GM18867 (cell line): ENCODE data around the gene NHSL1.

ENCODE experiments used
- ATAC-seq: cut with Tn5 transposase; IDR thresholded peaks from one replicate; pipeline ENCODE4 v1.9.1; 2021; ENCODE audit warnings: mild to moderate bottlenecking, moderate library complexity; ENCODE audit not compliant: unreplicated experiment

NHSL1 gene

GRCh38 chr6:138377844-138378243 lies 121.5 kb downstream of the NHSL1 start, which contains the start of gene SMIM28:
TSS of gene SMIM28 (plus strand) at chr6:138377905. CDS start at chr6:138378073, 168 bp downstream.
- no peak for ATAC-seq

GRCh38 chr6:138377042-138377441 lies 122.3 kb downstream of the NHSL1 start:
- no peak for ATAC-seq

DNA sequence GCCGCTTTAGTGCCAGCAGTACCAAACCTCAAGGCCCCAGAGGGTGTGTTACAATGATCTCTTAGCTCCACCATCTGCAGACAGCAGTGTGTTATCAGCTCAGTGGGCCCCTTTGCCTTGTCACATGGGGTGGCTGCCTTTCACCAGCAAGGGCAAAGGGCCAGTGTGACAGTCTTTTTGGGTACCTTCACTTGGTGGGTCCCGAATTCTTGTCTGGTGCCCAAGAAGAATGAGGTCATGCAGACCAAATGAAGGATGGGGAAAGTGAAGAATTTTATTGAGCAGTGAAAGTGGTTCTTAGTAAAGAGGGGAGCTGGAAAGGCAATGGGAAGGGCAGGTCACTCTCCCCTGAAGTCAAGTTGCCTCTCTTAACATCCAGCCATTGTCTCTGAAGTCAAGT lies 124.5 kb downstream of the NHSL1 start:
- no peak for ATAC-seq

- no peak for ATAC-seq
These were observed 125.1 kb downstream of the NHSL1 start for GRCh38 chr6:138374230-138374629.

DNA sequence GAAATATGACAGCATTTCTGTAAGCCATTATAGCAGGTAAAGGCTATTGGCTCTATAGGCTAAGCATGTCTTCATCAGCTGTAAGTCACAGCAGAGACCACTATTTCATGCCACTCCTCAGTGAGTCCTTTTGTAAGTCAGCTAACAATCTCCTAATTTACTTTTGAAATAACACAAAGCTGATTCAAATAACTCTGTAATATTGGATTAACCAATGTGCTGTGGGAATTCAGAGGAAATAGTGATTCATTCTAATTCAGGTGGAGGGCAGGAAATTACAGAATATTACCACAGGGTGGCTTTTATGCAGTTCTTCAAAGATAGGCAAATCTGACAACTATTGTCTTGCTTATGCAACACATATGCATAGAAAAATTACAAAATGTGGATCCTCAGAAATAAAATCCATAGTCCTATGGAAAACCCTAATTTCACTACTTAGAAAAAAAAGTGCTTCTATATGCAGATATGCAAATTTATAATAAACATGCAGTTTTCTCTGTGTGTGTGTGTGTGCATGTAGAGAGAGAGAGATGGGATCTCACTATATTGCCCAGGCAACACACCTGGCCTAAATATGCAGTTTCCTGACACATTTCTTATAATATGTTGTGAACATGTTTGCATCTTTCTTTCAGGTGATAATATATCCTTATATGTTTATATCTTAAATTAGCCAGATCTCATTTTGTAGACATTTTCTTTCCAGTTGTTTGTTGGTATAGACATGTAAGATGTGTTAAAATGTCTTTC lies 126.4 kb downstream of the NHSL1 start:
- ATAC-seq = no peak
